ENCODE data around the gene BCAM. TPM values are rescaled to one million over a fixed set of nuclear protein-coding genes. Genes with fewer than 3 reads are reported as not detected.
A peak's percentile ranks its signal among the peaks of the same experiment; 100 is the strongest.

The BCAM gene
- total and polyA plus RNA-seq, 2 of the 4 experiments (the other 2 are of a cell fraction) = 2.3 to 35.7 TPM

- ATAC-seq (ENCODE audit: low read depth) = no peak
- H3K27me3 ChIP-seq (ENCODE audit: control insufficient read depth, insufficient read depth, low read length) = no peaks in the 10 kb centered on the region
- H2BK15ac ChIP-seq (ENCODE audit: low read depth, low read length) = no peak overlapping the region
- H2BK5ac ChIP-seq (ENCODE audit: low read depth, low read length, poor library complexity, severe bottlenecking) = peak overlapping the region; percentile 51
- intact Hi-C loops (cut with micrococcal nuclease) = loop anchor here (5.0 kb wide), 1 partner anchor 276 kb away; no protein-coding TSS in a partner anchor
- H4K5ac ChIP-seq (ENCODE audit: low read depth, low read length) = peak overlapping the region; percentile 31
- H3K36me3 ChIP-seq (ENCODE audit: control insufficient read depth, insufficient read depth, low read length) = peaks cover 5% of the 10 kb centered on the region; the same call in 1 of the 2 replicates
- H3K4me1 ChIP-seq (ENCODE audit: control insufficient read depth, insufficient read depth, low read length) = peaks cover 12% of the 10 kb centered on the region
- peak overlapping the region; percentile 39 for H3K56ac ChIP-seq (ENCODE audit: extremely low read depth, insufficient read depth, low read length)
- H3K23ac ChIP-seq (ENCODE audit: low read depth, low read length) = peak overlapping the region; percentile 97
- H3K9me3 ChIP-seq (ENCODE audit: control insufficient read depth, insufficient read depth, low read length) = no peaks in the 10 kb centered on the region
- peak overlapping the region; percentile 97 for H3K4me3 ChIP-seq (ENCODE audit: insufficient read depth, low read depth, low read length)
- peak overlapping the region; percentile 36 to 56; a peak in 3 of 4 replicates for H4K8ac ChIP-seq (ENCODE audit: low read depth in 2 of 2, low read length in 2 of 2)
- H4K91ac ChIP-seq (ENCODE audit: insufficient read depth, low read depth, low read length) = peak overlapping the region; percentile 60
- CTCF ChIA-PET = interaction anchor here (1.0 kb wide), 1 partner anchor 77 kb away, joined by 3 read pairs; no protein-coding TSS in a partner anchor
- H2AFZ ChIP-seq (replicated peaks; ENCODE audit: low read length, poor library complexity) = peak overlapping the region; percentile 75
- peak overlapping the region; percentile 67 for H2AK9ac ChIP-seq (replicated peaks; ENCODE audit: low read depth, low read length, poor library complexity)
- H3K79me1 ChIP-seq (ENCODE audit: low read depth in 1 of 2, low read length in 2 of 2) = peaks cover 0 to 56% of the 10 kb centered on the region in 2 experiments; a peak in 2 of 4 replicates
- peak overlapping the region; percentile 100 for H3K9ac ChIP-seq (ENCODE audit: low read depth, low read length)
- no peak overlapping the region for H2BK20ac ChIP-seq (ENCODE audit: low read depth, low read length)
- POLR2A ChIA-PET (ENCODE audit: unreplicated experiment) = interaction anchor here (0.5 kb wide), 1 partner anchor 1178 kb away, joined by 11 read pairs; the partner anchor contains the start of gene PLAUR
- no TSS peak for BruUV-seq (replicated peaks)
- TF ChIP-seq MXI1 (IDR thresholded peaks at IDR 0.05; ENCODE audit: borderline replicate concordance, low read depth, low read length) = 0 out of 2 replicates have a peak, but pooled peaks have one; percentile 17
- TF ChIP-seq USF2 (IDR thresholded peaks at IDR 0.05; ENCODE audit: low read depth, low read length) = no peak
- peak; percentile 19; the same call in 1 of the 2 replicates for TF ChIP-seq POLR2A (IDR thresholded peaks at IDR 0.05; ENCODE audit: low read depth, low read length)
- peak overlapping the region; percentile 92 for H3K14ac ChIP-seq (replicated peaks; ENCODE audit: low read depth, low read length)
- DNase-seq = peak; percentile 57
- H3K9me1 ChIP-seq (ENCODE audit: insufficient read depth, low read length) = peaks cover 8% of the 10 kb centered on the region
- H3K27ac ChIP-seq (ENCODE audit: insufficient read depth, low read length) = peak overlapping the region; percentile 97
- dilution Hi-C loops (cut with HindIII; ENCODE audit: low sequenced_read_pairs, unreplicated experiment) = no loop called here
- H2BK120ac ChIP-seq (ENCODE audit: low read depth, low read length) = peak overlapping the region; percentile 43
- H2AK5ac ChIP-seq (ENCODE audit: low read depth, low read length) = peak overlapping the region; percentile 96
- 4% methylated on average over 7 of the region's 19 CpGs; no CpG with 5 or more reads in 1 of the 2 experiments for WGBS, 2 experiments (ENCODE audit: extremely low coverage in 2 of 2, insufficient read length in 1 of 2)
- in situ Hi-C loops (cut with MboI; ENCODE audit: low sequenced_read_pairs) = no loop called here
- H3K4me2 ChIP-seq (ENCODE audit: low read depth, low read length) = peak overlapping the region; percentile 95
- peak overlapping the region; percentile 18 for H3K18ac ChIP-seq (ENCODE audit: low read depth, low read length)
- H4K20me1 ChIP-seq (ENCODE audit: insufficient read depth, low read length) = peaks cover 57% of the 10 kb centered on the region
- H3K4ac ChIP-seq (ENCODE audit: low read depth, low read length) = peak overlapping the region; percentile 84
These were observed 39.3 kb downstream of the BCAM start for GRCh38 chr19:44848036-44848811.
